ENCODE results near the gene ISLR.

DNA sequence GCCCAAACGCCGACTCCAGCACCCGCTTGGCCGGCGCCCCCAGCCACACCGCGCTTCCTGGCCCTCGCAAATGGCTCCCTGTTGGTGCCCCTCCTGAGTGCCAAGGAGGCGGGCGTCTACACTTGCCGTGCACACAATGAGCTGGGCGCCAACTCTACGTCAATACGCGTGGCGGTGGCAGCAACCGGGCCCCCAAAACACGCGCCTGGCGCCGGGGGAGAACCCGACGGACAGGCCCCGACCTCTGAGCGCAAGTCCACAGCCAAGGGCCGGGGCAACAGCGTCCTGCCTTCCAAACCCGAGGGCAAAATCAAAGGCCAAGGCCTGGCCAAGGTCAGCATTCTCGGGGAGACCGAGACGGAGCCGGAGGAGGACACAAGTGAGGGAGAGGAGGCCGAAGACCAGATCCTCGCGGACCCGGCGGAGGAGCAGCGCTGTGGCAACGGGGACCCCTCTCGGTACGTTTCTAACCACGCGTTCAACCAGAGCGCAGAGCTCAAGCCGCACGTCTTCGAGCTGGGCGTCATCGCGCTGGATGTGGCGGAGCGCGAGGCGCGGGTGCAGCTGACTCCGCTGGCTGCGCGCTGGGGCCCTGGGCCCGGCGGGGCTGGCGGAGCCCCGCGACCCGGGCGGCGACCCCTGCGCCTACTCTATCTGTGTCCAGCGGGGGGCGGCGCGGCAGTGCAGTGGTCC, 39.7 kb upstream of the ISLR start:
- no peak for TF ChIP-seq EZH2 (IDR thresholded peaks at IDR 0.05; ENCODE audit: borderline replicate concordance, low read depth, low read length, severe bottlenecking)
- TF ChIP-seq, protein P1, sequence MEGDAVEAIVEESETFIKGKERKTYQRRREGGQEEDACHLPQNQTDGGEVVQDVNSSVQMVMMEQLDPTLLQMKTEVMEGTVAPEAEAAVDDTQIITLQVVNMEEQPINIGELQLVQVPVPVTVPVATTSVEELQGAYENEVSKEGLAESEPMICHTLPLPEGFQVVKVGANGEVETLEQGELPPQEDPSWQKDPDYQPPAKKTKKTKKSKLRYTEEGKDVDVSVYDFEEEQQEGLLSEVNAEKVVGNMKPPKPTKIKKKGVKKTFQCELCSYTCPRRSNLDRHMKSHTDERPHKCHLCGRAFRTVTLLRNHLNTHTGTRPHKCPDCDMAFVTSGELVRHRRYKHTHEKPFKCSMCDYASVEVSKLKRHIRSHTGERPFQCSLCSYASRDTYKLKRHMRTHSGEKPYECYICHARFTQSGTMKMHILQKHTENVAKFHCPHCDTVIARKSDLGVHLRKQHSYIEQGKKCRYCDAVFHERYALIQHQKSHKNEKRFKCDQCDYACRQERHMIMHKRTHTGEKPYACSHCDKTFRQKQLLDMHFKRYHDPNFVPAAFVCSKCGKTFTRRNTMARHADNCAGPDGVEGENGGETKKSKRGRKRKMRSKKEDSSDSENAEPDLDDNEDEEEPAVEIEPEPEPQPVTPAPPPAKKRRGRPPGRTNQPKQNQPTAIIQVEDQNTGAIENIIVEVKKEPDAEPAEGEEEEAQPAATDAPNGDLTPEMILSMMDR (IDR thresholded peaks at IDR 0.05; ENCODE audit: borderline replicate concordance, extremely low read depth, low read length, poor library complexity, severe bottlenecking) = no peak
